ENCODE data around the gene STXBP6. TPM values are rescaled to one million over a fixed set of nuclear protein-coding genes. Genes with fewer than 3 reads are reported as not detected.
A peak's percentile ranks its signal among the peaks of the same experiment; 100 is the strongest.

STXBP6 gene
- total and polyA plus RNA-seq, 2 of the 13 experiments (the other 11 are each of a cell fraction or from before 2014, with no cell fraction given): 35.3 to 42.8 TPM

GRCh38 chr14:24817212-24818057, 232.5 kb downstream of the STXBP6 start (continued):
- TF ChIP-seq HNF1A (IDR thresholded peaks at IDR 0.05; ENCODE audit: low read depth): peak; percentile 99
- peak; percentile 98 for TF ChIP-seq HNF1A (CRISPR knock-in tag; IDR thresholded peaks at IDR 0.05; ENCODE audit: borderline replicate concordance)
- no peak for TF ChIP-seq CBX2 (IDR thresholded peaks at IDR 0.05; ENCODE audit: low read depth, low read length)
- TF ChIP-seq CBX2 (CRISPR knock-in tag; IDR thresholded peaks at IDR 0.05; ENCODE audit: low read depth): no peak
- no peak for TF ChIP-seq HNRNPLL (IDR thresholded peaks at IDR 0.05; ENCODE audit: low read depth, low read length, poor library complexity, severe bottlenecking)
- TF ChIP-seq GATA4 (IDR thresholded peaks at IDR 0.05; ENCODE audit: borderline replicate concordance, low read depth): peak; percentile 61; the same call in 1 of the 2 replicates
- no peak for TF ChIP-seq ZNF839 (CRISPR knock-in tag; IDR thresholded peaks at IDR 0.05; ENCODE audit: borderline replicate concordance)
- no peak; the same call in 1 of the 2 replicates for TF ChIP-seq ZNF124 (CRISPR knock-in tag; IDR thresholded peaks at IDR 0.05)
- no peak for TF ChIP-seq ZNF781 (CRISPR knock-in tag; IDR thresholded peaks at IDR 0.05; ENCODE audit: borderline replicate concordance, not compliant biosample characterization)
- TF ChIP-seq ZKSCAN1 (IDR thresholded peaks at IDR 0.05; ENCODE audit: low read length): 0 out of 2 replicates have a peak, but pooled peaks have one; percentile 7
- peak; percentile 81; the same call in 1 of the 2 replicates for TF ChIP-seq CSRNP1 (CRISPR knock-in tag; IDR thresholded peaks at IDR 0.05)
- peak; percentile 32 for TF ChIP-seq ZNF782 (CRISPR knock-in tag; IDR thresholded peaks at IDR 0.05; ENCODE audit: borderline replicate concordance)
- no peak; the same call in 1 of the 2 replicates for TF ChIP-seq NAIF1 (CRISPR knock-in tag; IDR thresholded peaks at IDR 0.05; ENCODE audit: borderline replicate concordance)
- TF ChIP-seq THYN1 (CRISPR knock-in tag; IDR thresholded peaks at IDR 0.05; ENCODE audit: borderline replicate concordance, low read depth): no peak
- peak; percentile 21; the same call in 1 of the 2 replicates for TF ChIP-seq DMAP1 (CRISPR knock-in tag; IDR thresholded peaks at IDR 0.05)
- no peak for TF ChIP-seq FOXO4 (CRISPR knock-in tag; conservative IDR thresholded peaks at IDR 0.05)
- peak; percentile 85; the same call in 1 of the 2 replicates for TF ChIP-seq ZSCAN20 (CRISPR knock-in tag; IDR thresholded peaks at IDR 0.05; ENCODE audit: borderline replicate concordance)
- TF ChIP-seq ZNF546 (CRISPR knock-in tag; conservative IDR thresholded peaks at IDR 0.05): no peak
- TF ChIP-seq KLF9 (CRISPR knock-in tag; IDR thresholded peaks at IDR 0.05; ENCODE audit: low read depth): no peak
- peak; percentile 11; the same call in 1 of the 2 replicates for TF ChIP-seq THAP11 (CRISPR knock-in tag; IDR thresholded peaks at IDR 0.05)
- TF ChIP-seq MAFK (conservative IDR thresholded peaks at IDR 0.05 in 1 of 2, IDR thresholded peaks at IDR 0.05 in 1 of 2; ENCODE audit: low read length in 2 of 2): no peak

All from HepG2 (cell line).